Keratinocyte (primary cell): Measurements from ENCODE around the gene TXK. TPM values are rescaled to one million over a fixed set of nuclear protein-coding genes. Genes with fewer than 3 reads are reported as not detected.

ENCODE experiments used
- DNase-seq: peaks from one replicate; pipeline ENCODE4 v3.0.0-alpha.2; 2011; ENCODE audit warnings: low read depth, missing footprints, low spot score
- FAIRE-seq: peaks from 2 replicates; lab custom pipeline; 2011; peaks lifted over from hg19 to GRCh38; lab: Jason Lieb, UNC
- H2AFZ ChIP-seq: 2 replicates; pipeline ENCODE4 v1.6.0; 2012; ENCODE audit warnings: low read length, control low read depth, inconsistent platforms; ENCODE audit not compliant: control insufficient read depth
- H3K27ac ChIP-seq: 2 replicates; pipeline ENCODE4 v1.5.1; 2011; ENCODE audit warnings: low read length; ENCODE audit not compliant: control insufficient read depth, insufficient read depth
- H3K27me3 ChIP-seq: 3 replicates; pipeline ENCODE4 v1.6.0; 2011; ENCODE audit warnings: low read length; ENCODE audit not compliant: control insufficient read depth, insufficient read depth; ENCODE audit errors: extremely low read depth
- H3K36me3 ChIP-seq, 2 experiments: 2 replicates in 1 of 2; 3 replicates in 1 of 2; pipeline ENCODE4 v1.5.1; 2011; ENCODE audit warnings: low read length in 2 of 2, mild to moderate bottlenecking in 1 of 2; ENCODE audit not compliant: control insufficient read depth in 2 of 2, insufficient read depth in 2 of 2; ENCODE audit errors: extremely low read depth in 1 of 2
- H3K4me1 ChIP-seq: 3 replicates; pipeline ENCODE4 v1.5.1; 2011; ENCODE audit warnings: low read length; ENCODE audit not compliant: control insufficient read depth, insufficient read depth; ENCODE audit errors: extremely low read depth
- H3K4me2 ChIP-seq: 3 replicates; pipeline ENCODE4 v1.6.0; 2011; ENCODE audit warnings: low read depth, low read length; ENCODE audit not compliant: control insufficient read depth, insufficient read depth; ENCODE audit errors: extremely low read depth
- H3K4me3 ChIP-seq, 3 experiments: fragments of 200-600 bp in 1 of 3; sonication (generic) in 1 of 3; 2 replicates in 2 of 3; 3 replicates in 1 of 3; pipeline ENCODE4 v1.5.1; 2011 to 2016; ENCODE audit warnings: low read length in 3 of 3, mild to moderate bottlenecking in 3 of 3, control low read depth in 2 of 3, inconsistent platforms in 1 of 3, low read depth in 1 of 3, mixed read lengths in 1 of 3, mixed run types in 1 of 3, moderate library complexity in 1 of 3; ENCODE audit not compliant: control insufficient read depth in 2 of 3, insufficient read depth in 2 of 3; ENCODE audit errors: extremely low read depth in 1 of 3
- H3K79me2 ChIP-seq: 2 replicates; pipeline ENCODE4 v1.6.0; 2012; ENCODE audit warnings: low read length; ENCODE audit not compliant: control insufficient read depth, insufficient read depth
- H3K9ac ChIP-seq: 3 replicates; pipeline ENCODE4 v1.6.0; 2011; ENCODE audit warnings: low read length; ENCODE audit not compliant: control insufficient read depth, insufficient read depth; ENCODE audit errors: extremely low read depth
- H3K9me1 ChIP-seq: 3 replicates; pipeline ENCODE4 v1.6.0; 2011; ENCODE audit warnings: low read length; ENCODE audit not compliant: control insufficient read depth, insufficient read depth; ENCODE audit errors: extremely low read depth
- H3K9me3 ChIP-seq: 2 replicates; pipeline ENCODE4 v1.5.1; 2012; ENCODE audit warnings: low read depth, low read length; ENCODE audit not compliant: control insufficient read depth
- H4K20me1 ChIP-seq: 3 replicates; pipeline ENCODE4 v1.6.0; 2011; ENCODE audit warnings: low read length; ENCODE audit not compliant: control insufficient read depth, insufficient read depth; ENCODE audit errors: extremely low read depth
- CTCF ChIP-seq, 3 experiments: IDR thresholded peaks in 1 of 3; conservative IDR thresholded peaks in 1 of 3; optimal IDR thresholded peaks in 1 of 3; 2 replicates in 2 of 3; 3 replicates in 1 of 3; pipeline versions ENCODE3 to v1.5.1; 2011; ENCODE audit warnings: low read length in 3 of 3, mild to moderate bottlenecking in 3 of 3, moderate library complexity in 2 of 3, control low read depth in 1 of 3, inconsistent platforms in 1 of 3; ENCODE audit not compliant: insufficient read depth in 2 of 3; ENCODE audit errors: extremely low read depth in 1 of 3
- EZH2 ChIP-seq: IDR thresholded peaks from one replicate; pipeline ENCODE4 v1.6.1; 2012; ENCODE audit warnings: inconsistent platforms, mild to moderate bottlenecking, low read length, moderate library complexity
- dilution Hi-C: fragments of 300-500 bp; cut with MboI; formaldehyde crosslinking; loops from one replicate; pipeline ENCODE4 v1.7.0; 2020; ENCODE audit warnings: low sequenced_read_pairs; ENCODE audit not compliant: extremely low pct_ligation_motif_present
- polyA plus RNA-seq, 5 experiments: library from polyadenylated mRNA; depleted of rRNA in 3 of 5; stranded (reverse) in 3 of 5; stranded (forward) in 1 of 5; unstranded in 1 of 5; fragments of >200 nt; gene quantifications; 1 replicate in 1 of 5; 2 replicates in 3 of 5; 3 replicates in 1 of 5; pipeline versions ENCODE4 v1.2.1 to v1.2.3, GENCODE V29; 2011 to 2012; ENCODE audit warnings: missing spikeins in 2 of 5, low read depth in 1 of 5, low replicate concordance in 1 of 5

TXK gene
- polyA plus RNA-seq, 1 donor (not counting 4 experiments of a cell fraction or from before 2014, with no cell fraction given): 0.12 TPM

- TF ChIP-seq EZH2 (no peak), CTCF (optimal IDR thresholded peaks at IDR 0.05 in 1 of 3, IDR thresholded peaks at IDR 0.05 in 1 of 3, conservative IDR thresholded peaks at IDR 0.05 in 1 of 3; ENCODE audit: extremely low read depth in 1 of 3, insufficient read depth in 2 of 3, low read length in 3 of 3) (no peak)
- Histone ChIP-seq H3K4me3 (no peak overlapping the region), H3K27me3 (no peaks in the 10 kb centered on the region), H3K4me1 (peaks cover 3% of the 10 kb centered on the region), H3K27ac (no peak overlapping the region), H3K79me2 (no peaks in the 10 kb centered on the region), H4K20me1 (no peaks in the 10 kb centered on the region), H3K36me3 (no peaks in the 10 kb centered on the region), H2AFZ (no peak overlapping the region), H3K4me2 (no peak overlapping the region), H3K9ac (no peak overlapping the region), H3K9me1 (no peaks in the 10 kb centered on the region), H3K9me3 (no peaks in the 10 kb centered on the region)
- dilution Hi-C loops: no loop called here
- DNase-seq (no peak), FAIRE-seq (no peak)
Observed at GRCh38 chr4:48100256-48100655, 33.8 kb downstream of the TXK start.

GRCh38 chr4:48095441-48095840, 38.6 kb downstream of the TXK start:
- Histone ChIP-seq H3K9me1 (no peaks in the 10 kb centered on the region), H3K9me3 (no peaks in the 10 kb centered on the region), H3K36me3 (no peaks in the 10 kb centered on the region), H4K20me1 (no peaks in the 10 kb centered on the region), H3K27me3 (no peaks in the 10 kb centered on the region), H3K4me1 (peaks cover 25% of the 10 kb centered on the region), H2AFZ (no peak overlapping the region), H3K4me3 (no peak overlapping the region), H3K79me2 (no peaks in the 10 kb centered on the region), H3K4me2 (no peak overlapping the region), H3K27ac (no peak overlapping the region), H3K9ac (no peak overlapping the region)
- FAIRE-seq (no peak), DNase-seq (no peak)
- dilution Hi-C loops: no loop called here
- TF ChIP-seq CTCF (optimal IDR thresholded peaks at IDR 0.05 in 1 of 3, IDR thresholded peaks at IDR 0.05 in 1 of 3, conservative IDR thresholded peaks at IDR 0.05 in 1 of 3; ENCODE audit: extremely low read depth in 1 of 3, insufficient read depth in 2 of 3, low read length in 3 of 3): no peak
- no peak for TF ChIP-seq EZH2
